Measurements from ENCODE around the gene NKAIN1.
"Not testable (repeated sequence)": the region's sequence is repeated elsewhere in the genome, so short reads cannot be mapped to it uniquely, and the experiment has no call there.

The NKAIN1 gene

GRCh38 chr1:31140299-31140698, 99.4 kb downstream of the NKAIN1 start:
- Histone ChIP-seq H3K27me3 (no peaks in the 10 kb centered on the region), H3K4me2 (no peak overlapping the region), H3K9ac (no peak overlapping the region), H3K9me3 (replicated peaks in 1 of 11) (peaks cover 0 to 9% (median 0%) of the 10 kb centered on the region in 11 experiments; a peak in 3 of 22 replicates), H3K27ac (no peak overlapping the region), H3K4me3 (no peak overlapping the region), H3K4me1 (no peaks in the 10 kb centered on the region), H4K20me1 (no peaks in the 10 kb centered on the region), H3K36me3 (no peaks in the 10 kb centered on the region)
- TF ChIP-seq Cebpa-rat (IDR thresholded peaks at IDR 0.05) = no peak

- H3K4me3 ChIP-seq; H3K4me2 ChIP-seq; H3K9ac ChIP-seq; H3K36me3 ChIP-seq; H4K20me1 ChIP-seq; H3K27ac ChIP-seq; H3K9me3 ChIP-seq (replicated peaks in 1 of 11); H3K27me3 ChIP-seq; H3K4me1 ChIP-seq: not testable (repeated sequence)
Measured at GRCh38 chr1:31138797-31139521, 100.7 kb downstream of the NKAIN1 start.

GRCh38 chr1:31137873-31138272, 101.8 kb downstream of the NKAIN1 start:
- not testable (repeated sequence) for H3K36me3 ChIP-seq; H4K20me1 ChIP-seq; H3K9me3 ChIP-seq (replicated peaks in 1 of 11); H3K27ac ChIP-seq; H3K4me3 ChIP-seq; H3K27me3 ChIP-seq; H3K4me2 ChIP-seq; H3K9ac ChIP-seq; H3K4me1 ChIP-seq

GRCh38 chr1:31135973-31136600, 103.6 kb downstream of the NKAIN1 start:
- Histone ChIP-seq H3K36me3 (no peaks in the 10 kb centered on the region), H3K9ac (no peak overlapping the region), H3K27ac (no peak overlapping the region), H3K4me1 (no peaks in the 10 kb centered on the region), H3K4me2 (no peak overlapping the region), H3K9me3 (replicated peaks in 1 of 11) (peaks cover 0 to 9% (median 0%) of the 10 kb centered on the region in 11 experiments; a peak in 3 of 22 replicates), H4K20me1 (no peaks in the 10 kb centered on the region), H3K4me3 (no peak overlapping the region), H3K27me3 (no peaks in the 10 kb centered on the region)
- TF ChIP-seq Cebpa-rat (IDR thresholded peaks at IDR 0.05) = no peak

- no peaks in the 10 kb centered on the region for H4K20me1 ChIP-seq
- H3K27ac ChIP-seq = no peak overlapping the region
Measured at GRCh38 chr1:31133368-31133767, 106.3 kb downstream of the NKAIN1 start.

More at GRCh38 chr1:31133368-31133767, 106.3 kb downstream of the NKAIN1 start:
- H3K9me3 ChIP-seq (replicated peaks in 1 of 11) = peaks cover 0 to 9% (median 0%) of the 10 kb centered on the region in 11 experiments; a peak in 3 of 22 replicates
- H3K4me2 ChIP-seq = no peak overlapping the region
- no peaks in the 10 kb centered on the region for H3K4me1 ChIP-seq
- H3K4me3 ChIP-seq = no peak overlapping the region
- TF ChIP-seq Cebpa-rat (IDR thresholded peaks at IDR 0.05) = no peak
- no peaks in the 10 kb centered on the region for H3K36me3 ChIP-seq
- H3K9ac ChIP-seq = no peak overlapping the region
- no peaks in the 10 kb centered on the region for H3K27me3 ChIP-seq
